GM23248 (cell line): ENCODE measurements around the gene BMP10. TPM values are rescaled to one million over a fixed set of nuclear protein-coding genes. Genes with fewer than 3 reads are reported as not detected.

Source experiments
- DNase-seq: peaks from one replicate; pipeline ENCODE4 v3.0.0-alpha.2; 2015
- H2AFZ ChIP-seq: fragments of 200-600 bp; sonication (generic); 2 replicates; pipeline ENCODE4 v1.6.1; 2016; ENCODE audit warnings: antibody characterized with exemption
- H3F3A ChIP-seq: fragments of 200-600 bp; sonication (generic); 2 replicates; pipeline ENCODE4 v1.6.1; 2016; ENCODE audit warnings: mild to moderate bottlenecking, antibody characterized with exemption, mixed run types; ENCODE audit not compliant: insufficient read depth
- H3K27ac ChIP-seq: fragments of 200-600 bp; sonication (generic); 2 replicates; pipeline ENCODE4 v1.5.1; 2016; ENCODE audit warnings: mild to moderate bottlenecking
- H3K27me3 ChIP-seq: fragments of 200-600 bp; sonication (generic); replicated peaks from 2 replicates; pipeline ENCODE4 v1.6.1; 2016; ENCODE audit warnings: mild to moderate bottlenecking; ENCODE audit not compliant: insufficient read depth
- H3K36me3 ChIP-seq: fragments of 200-600 bp; sonication (generic); 2 replicates; pipeline ENCODE4 v1.6.1; 2016; ENCODE audit warnings: low read depth, mild to moderate bottlenecking
- H3K4me1 ChIP-seq: fragments of 200-600 bp; sonication (generic); 2 replicates; pipeline ENCODE4 v1.6.1; 2016; ENCODE audit warnings: mild to moderate bottlenecking; ENCODE audit not compliant: insufficient read depth
- H3K4me2 ChIP-seq: fragments of 200-600 bp; sonication (generic); one replicate; pipeline ENCODE4 v1.6.1; 2016; ENCODE audit warnings: mild to moderate bottlenecking; ENCODE audit not compliant: unreplicated experiment
- H3K4me3 ChIP-seq: fragments of 200-600 bp; sonication (generic); 2 replicates; pipeline ENCODE4 v1.5.1; 2016; ENCODE audit warnings: mild to moderate bottlenecking
- H3K79me2 ChIP-seq: fragments of 200-600 bp; sonication (generic); 2 replicates; pipeline ENCODE4 v1.6.1; 2016; ENCODE audit warnings: mild to moderate bottlenecking; ENCODE audit not compliant: insufficient read depth
- H3K9ac ChIP-seq: fragments of 200-600 bp; sonication (generic); 2 replicates; pipeline ENCODE4 v1.6.1; 2016; ENCODE audit warnings: mild to moderate bottlenecking
- H3K9me2 ChIP-seq: fragments of 200-600 bp; sonication (generic); 2 replicates; pipeline ENCODE4 v1.6.1; 2016; ENCODE audit warnings: mixed run types, mild to moderate bottlenecking, moderate library complexity; ENCODE audit not compliant: insufficient read depth
- H3K9me3 ChIP-seq: fragments of 200-600 bp; sonication (generic); one replicate; pipeline ENCODE4 v1.6.1; 2017; ENCODE audit warnings: low read depth
- H4K20me1 ChIP-seq: fragments of 200-600 bp; sonication (generic); 2 replicates; pipeline ENCODE4 v1.6.0; 2016; ENCODE audit not compliant: insufficient read depth
- EZH2 ChIP-seq: fragments of 200-600 bp; sonication (generic); IDR thresholded peaks from 2 replicates; pipeline ENCODE4 v1.6.1; 2018; ENCODE audit warnings: antibody characterized with exemption, mild to moderate bottlenecking; ENCODE audit not compliant: insufficient read depth, poor library complexity, severe bottlenecking
- EZH2phosphoT487 ChIP-seq: fragments of 200-600 bp; sonication (generic); IDR thresholded peaks from 2 replicates; pipeline ENCODE4 v1.6.1; 2018; ENCODE audit warnings: antibody characterized with exemption, moderate library complexity, mild to moderate bottlenecking, low read depth; ENCODE audit not compliant: insufficient read depth
- WGBS, 2 experiments: methylation state at CpG; one replicate each; pipeline ENCODE4 v1.1.6; 2015 to 2017; ENCODE audit warnings: low lambda C conversion rate in 2 of 2, low coverage in 1 of 2; ENCODE audit errors: missing lambda C conversion rate in 2 of 2; 5-methylcytosine and 5-hydroxymethylcytosine counted together
- in situ Hi-C: fragments of 300-500 bp; cut with MboI; formaldehyde crosslinking; loops from 2 replicates; pipeline ENCODE4 v1.15.0; 2020
- polyA plus RNA-seq: library from polyadenylated mRNA; unstranded; fragments of >200 nt; fragmentation: Nextera tagmentation; extraction: Ambion mirVana; gene quantifications from 2 replicates; pipeline ENCODE4 v1.2.1, GENCODE V29; 2016
- total RNA-seq: library from RNA; depleted of rRNA; stranded (reverse); fragments of >200 nt; shearing (Covaris generic); gene quantifications from 2 replicates; pipeline ENCODE4 v1.2.3, GENCODE V29; 2014

Gene BMP10
- total and polyA plus RNA-seq, 2 experiments from 2014 or later: not detected

- in situ Hi-C loops: no loop called here
- Histone ChIP-seq H3F3A (no peaks in the 10 kb centered on the region), H3K4me3 (no peak overlapping the region)
Measured at GRCh38 chr2:68889500-68889899, 18.3 kb upstream of the BMP10 start.

GRCh38 chr2:68889021-68889420, 17.8 kb upstream of the BMP10 start:
- Histone ChIP-seq H3K79me2 (no peaks in the 10 kb centered on the region), H3K9me3 (no peaks in the 10 kb centered on the region), H3K36me3 (no peaks in the 10 kb centered on the region), H3K4me1 (no peaks in the 10 kb centered on the region), H3K9ac (no peak overlapping the region), H3K4me2 (no peak overlapping the region), H3K27me3 (peaks cover 49% of the 10 kb centered on the region), H3K27ac (no peak overlapping the region), H3K4me3 (no peak overlapping the region), H2AFZ (no peak overlapping the region), H3F3A (no peaks in the 10 kb centered on the region), H4K20me1 (no peaks in the 10 kb centered on the region), H3K9me2 (no peaks in the 10 kb centered on the region)
- in situ Hi-C loops: no loop called here
- no peak for DNase-seq
- WGBS, 2 experiments: 54 to 72% methylated on average over 1 of the region's 1 CpG
- TF ChIP-seq EZH2 (no peak), EZH2phosphoT487 (no peak)

More at GRCh38 chr2:68889500-68889899, 18.3 kb upstream of the BMP10 start:
- H3K27me3 ChIP-seq: peaks cover 44% of the 10 kb centered on the region
- H3K9ac ChIP-seq: no peak overlapping the region
- H3K4me1 ChIP-seq: no peaks in the 10 kb centered on the region
- no peaks in the 10 kb centered on the region for H3K79me2 ChIP-seq
- no peaks in the 10 kb centered on the region for H3K36me3 ChIP-seq
- no peak overlapping the region for H2AFZ ChIP-seq
- no peak for DNase-seq
- TF ChIP-seq EZH2 (no peak), EZH2phosphoT487 (no peak)
- H3K9me3 ChIP-seq: no peaks in the 10 kb centered on the region
- H3K27ac ChIP-seq: no peak overlapping the region
- no peak overlapping the region for H3K4me2 ChIP-seq
- no peaks in the 10 kb centered on the region for H3K9me2 ChIP-seq
- 73 to 74% methylated on average over 12 of the region's 12 CpGs for WGBS, 2 experiments
- no peaks in the 10 kb centered on the region for H4K20me1 ChIP-seq

GRCh38 chr2:68888038-68888704, 17.0 kb upstream of the BMP10 start:
- Histone ChIP-seq H3K4me2 (no peak overlapping the region), H3K36me3 (no peaks in the 10 kb centered on the region), H3K4me1 (no peaks in the 10 kb centered on the region), H3K4me3 (no peak overlapping the region), H3K9me2 (no peaks in the 10 kb centered on the region), H3K9ac (no peak overlapping the region), H2AFZ (no peak overlapping the region), H4K20me1 (no peaks in the 10 kb centered on the region), H3K27ac (no peak overlapping the region), H3K9me3 (no peaks in the 10 kb centered on the region), H3F3A (no peaks in the 10 kb centered on the region), H3K27me3 (peaks cover 48% of the 10 kb centered on the region), H3K79me2 (no peaks in the 10 kb centered on the region)
- WGBS, 2 experiments: 55 to 59% methylated on average over 4 of the region's 4 CpGs
- in situ Hi-C loops: no loop called here
- no peak for TF ChIP-seq EZH2phosphoT487
- TF ChIP-seq EZH2: no peak
- DNase-seq: no peak

GRCh38 chr2:68885811-68886075, 14.5 kb upstream of the BMP10 start:
- Histone ChIP-seq H3K9ac (no peak overlapping the region), H3K9me2 (no peaks in the 10 kb centered on the region), H3K4me3 (no peak overlapping the region), H3K9me3 (no peaks in the 10 kb centered on the region), H3F3A (no peaks in the 10 kb centered on the region), H3K27ac (no peak overlapping the region), H3K4me1 (no peaks in the 10 kb centered on the region), H3K4me2 (no peak overlapping the region), H3K27me3 (peaks cover 50% of the 10 kb centered on the region), H3K36me3 (no peaks in the 10 kb centered on the region), H3K79me2 (no peaks in the 10 kb centered on the region), H4K20me1 (no peaks in the 10 kb centered on the region), H2AFZ (no peak overlapping the region)
- DNase-seq: no peak
- TF ChIP-seq EZH2 (no peak), EZH2phosphoT487 (no peak)
- 21 to 24% methylated on average over 3 of the region's 3 CpGs for WGBS, 2 experiments
- in situ Hi-C loops: no loop called here
